HG03175 (cell line): ENCODE measurements around the gene TNFRSF1B.
A peak's percentile ranks its signal among the peaks of the same experiment; 100 is the strongest.

Source experiments
- ATAC-seq: cut with Tn5 transposase; IDR thresholded peaks from one replicate; pipeline ENCODE4 v1.9.1; 2021; ENCODE audit warnings: mild to moderate bottlenecking, moderate library complexity; ENCODE audit not compliant: unreplicated experiment

The TNFRSF1B gene

GRCh38 chr1:12166834-12167492 lies at the start of gene TNFRSF1B:
TNFRSF1B (plus strand) TSS chr1:12166991; CDS start chr1:12167092, 101 bp downstream.
- ATAC-seq: peak; percentile 49

- no peak for ATAC-seq
These were observed 45.4 kb upstream of the TNFRSF1B start for GRCh38 chr1:12121212-12122003.

DNA sequence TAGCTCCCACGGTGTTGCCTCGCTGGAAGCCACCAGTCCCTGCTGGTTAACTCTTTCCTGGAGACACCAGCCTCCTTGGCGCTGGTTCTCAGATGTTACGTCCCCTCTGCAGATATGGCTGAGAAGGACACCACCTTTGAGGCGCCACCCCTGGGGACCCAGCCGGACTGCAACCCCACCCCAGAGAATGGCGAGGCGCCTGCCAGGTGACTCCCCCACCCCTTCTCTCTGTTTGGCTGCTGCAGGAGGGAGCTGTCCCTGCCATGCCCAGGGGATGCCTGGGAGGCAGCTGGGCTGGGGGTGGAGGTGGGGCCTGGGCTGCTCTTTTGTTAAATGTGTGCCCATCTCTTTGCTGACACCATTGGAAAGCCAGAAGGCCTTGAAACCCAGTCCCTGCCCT lies 43.6 kb upstream of the TNFRSF1B start:
- ATAC-seq: no peak

DNA sequence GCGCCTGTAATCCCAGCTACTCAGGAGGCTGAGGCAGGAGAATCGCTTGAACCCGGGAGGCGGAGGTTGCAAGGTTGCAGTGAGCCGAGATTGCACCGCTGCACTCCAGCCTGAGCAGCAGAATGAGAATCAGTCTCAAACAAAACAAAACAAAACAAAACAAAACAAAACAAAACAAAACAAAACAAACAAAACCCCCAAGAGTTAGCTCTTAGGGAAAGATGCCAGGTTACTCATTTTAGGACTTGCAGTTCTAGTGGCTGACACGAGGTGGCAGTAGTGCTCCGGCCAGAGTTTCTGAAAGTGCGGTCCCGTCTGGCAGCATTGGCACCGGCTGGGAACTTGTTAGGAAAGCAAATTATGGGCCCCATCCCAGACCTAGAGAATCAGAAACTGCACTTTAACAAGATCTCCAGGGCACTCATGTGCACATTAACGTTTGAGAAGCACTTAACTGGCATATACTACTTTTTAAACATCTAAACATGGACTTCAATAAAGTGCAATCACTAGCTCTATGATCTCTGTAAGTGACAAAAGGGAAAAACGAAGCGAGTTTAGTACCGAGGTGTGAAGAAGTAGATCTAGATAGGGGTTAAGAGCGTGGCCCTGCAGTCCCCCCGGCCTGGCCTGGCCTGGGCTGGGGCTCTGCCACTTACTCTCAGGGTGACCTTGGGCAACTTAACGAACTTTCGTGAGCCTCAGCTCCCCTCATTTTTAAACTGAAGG lies 41.9 kb upstream of the TNFRSF1B start:
- no peak for ATAC-seq

DNA sequence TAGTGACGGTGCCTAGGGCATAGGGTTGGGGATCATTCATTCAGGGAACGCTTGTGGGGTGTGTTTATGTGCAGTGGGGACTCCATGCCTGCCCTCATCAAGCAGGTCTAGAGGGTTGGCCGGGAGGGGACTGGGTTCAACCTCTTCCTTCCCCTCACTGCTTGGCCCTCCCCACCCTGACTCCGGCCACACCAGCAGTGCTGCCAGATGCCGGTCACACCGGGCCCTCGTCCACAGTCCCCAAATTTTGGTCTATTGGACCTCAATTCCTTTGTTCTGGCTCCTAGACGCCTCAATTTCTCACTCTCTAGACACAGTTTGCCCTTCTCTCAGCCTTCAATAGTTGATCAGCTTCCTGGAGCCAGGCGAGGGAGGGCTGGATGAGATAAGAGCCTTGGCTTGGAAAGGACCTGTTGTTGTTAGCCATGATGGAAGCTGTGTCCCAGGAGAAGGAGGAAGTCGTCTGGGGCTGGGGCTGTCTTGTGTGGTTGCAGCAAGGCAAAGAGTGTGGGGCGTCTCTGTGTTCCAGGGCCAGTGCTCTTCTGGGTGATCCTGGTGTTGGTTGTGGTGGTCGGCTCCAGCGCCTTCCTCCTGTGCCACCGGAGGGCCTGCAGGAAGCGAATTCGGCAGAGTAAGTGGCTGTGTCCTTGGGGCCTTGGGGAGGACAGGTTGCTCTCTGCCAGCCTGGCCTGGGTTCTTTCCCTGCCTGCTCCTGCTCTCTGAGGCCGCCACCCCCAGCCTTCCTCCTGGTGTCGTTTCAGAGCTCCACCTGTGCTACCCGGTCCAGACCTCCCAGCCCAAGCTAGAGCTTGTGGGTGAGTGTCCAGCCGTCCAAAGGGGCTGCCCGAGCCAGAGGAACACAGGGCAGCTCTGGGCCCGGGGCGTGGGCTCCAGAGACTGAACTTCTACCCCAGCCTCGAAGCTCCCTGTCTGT lies 41.1 kb upstream of the TNFRSF1B start:
- no peak for ATAC-seq

GRCh38 chr1:12126781-12127180 lies 40.0 kb upstream of the TNFRSF1B start:
- ATAC-seq: no peak

DNA sequence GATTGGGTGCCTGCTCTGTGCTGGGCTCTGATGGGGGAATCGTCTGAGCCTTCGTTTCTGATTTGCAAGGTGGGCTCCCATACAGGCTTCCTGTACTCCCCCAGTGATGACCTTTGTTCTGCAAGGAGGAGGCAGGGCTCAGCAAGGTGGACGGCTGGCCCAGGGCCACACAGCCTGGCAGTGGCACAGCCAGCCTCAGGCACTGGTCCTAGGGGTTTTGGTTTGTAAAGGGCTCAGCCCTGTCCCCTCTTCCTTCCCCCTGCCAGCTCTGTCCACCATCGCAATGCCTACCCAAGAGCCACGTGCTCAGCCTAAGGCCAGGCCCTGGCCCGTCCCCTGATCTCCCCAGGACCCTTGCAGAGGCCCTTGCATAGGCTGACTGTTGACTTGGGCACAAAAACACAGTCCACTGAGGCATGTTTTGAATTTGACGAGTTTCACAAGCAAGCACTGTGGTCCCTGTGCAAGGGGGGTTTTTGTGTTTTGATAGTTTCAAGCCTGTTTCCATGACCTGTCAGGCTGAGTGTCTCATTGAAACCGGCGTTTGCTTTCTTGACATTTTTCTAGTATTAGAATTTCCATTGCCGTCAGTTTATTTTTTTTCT lies 39.5 kb upstream of the TNFRSF1B start:
- ATAC-seq: no peak

DNA sequence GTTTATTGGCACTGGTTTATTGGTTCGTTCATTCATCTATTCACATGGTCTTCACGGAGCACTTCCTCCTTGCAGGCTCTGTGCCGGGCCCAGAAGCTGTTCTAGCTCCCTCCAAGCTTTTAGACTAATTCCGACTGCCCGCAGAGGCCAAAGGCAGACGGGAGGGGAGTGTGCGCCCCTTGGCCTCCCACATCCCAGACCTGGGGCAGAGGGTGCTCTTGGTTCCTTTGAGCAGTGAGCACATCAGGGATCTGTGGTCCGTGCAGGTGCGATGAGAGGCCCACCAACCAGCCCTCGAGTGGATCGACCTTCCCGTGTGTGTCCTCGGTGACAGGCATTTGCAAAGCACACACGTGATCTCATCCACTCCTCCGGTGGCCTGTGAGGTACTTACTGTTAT lies 38.7 kb upstream of the TNFRSF1B start:
- no peak for ATAC-seq

- ATAC-seq: no peak
These were observed 37.2 kb upstream of the TNFRSF1B start for GRCh38 chr1:12129624-12130023.

GRCh38 chr1:12130466-12131130 lies 36.2 kb upstream of the TNFRSF1B start:
- no peak for ATAC-seq

GRCh38 chr1:12132078-12132477 lies 34.7 kb upstream of the TNFRSF1B start:
- ATAC-seq: no peak

DNA sequence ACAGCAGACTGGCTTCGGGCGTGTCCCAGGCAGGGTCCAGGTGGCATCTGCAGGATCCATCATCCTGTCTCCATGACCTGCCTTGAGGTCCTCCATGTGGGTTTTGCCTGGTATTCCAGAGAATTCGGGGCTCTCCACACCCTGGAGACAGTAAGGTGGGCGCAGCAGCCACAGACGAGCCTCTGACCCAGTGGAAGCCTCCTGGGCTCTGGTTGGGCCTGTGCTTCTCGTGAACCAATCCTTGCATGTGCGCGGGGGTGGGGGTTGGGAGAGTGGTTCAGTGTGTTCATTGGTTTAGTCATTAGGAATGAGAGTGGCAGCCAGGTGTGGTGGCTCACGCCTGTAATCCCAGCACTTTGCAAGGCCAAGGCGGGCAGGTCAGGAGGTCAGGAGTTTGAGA lies 32.1 kb upstream of the TNFRSF1B start:
- ATAC-seq: no peak

DNA sequence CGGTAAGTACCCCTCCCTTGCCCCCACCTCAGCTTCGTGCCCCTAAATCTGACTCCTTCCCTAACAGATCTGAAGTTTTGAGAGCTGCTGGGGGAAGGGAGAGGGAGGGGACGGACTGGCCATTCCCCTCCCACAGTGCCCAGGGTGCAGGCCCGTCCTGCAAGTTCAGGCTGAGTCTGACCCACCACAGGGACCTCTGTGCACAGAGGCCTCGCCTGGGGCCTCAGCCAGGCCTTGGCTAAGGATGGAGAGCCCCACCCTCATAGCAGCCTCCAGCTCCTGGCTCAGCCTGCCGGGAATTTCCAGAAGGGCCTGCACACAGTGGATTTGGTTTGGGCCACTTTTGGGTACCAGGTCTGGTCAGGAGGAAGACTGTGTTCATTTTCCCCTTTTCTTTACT lies 31.2 kb upstream of the TNFRSF1B start:
- ATAC-seq: no peak

DNA sequence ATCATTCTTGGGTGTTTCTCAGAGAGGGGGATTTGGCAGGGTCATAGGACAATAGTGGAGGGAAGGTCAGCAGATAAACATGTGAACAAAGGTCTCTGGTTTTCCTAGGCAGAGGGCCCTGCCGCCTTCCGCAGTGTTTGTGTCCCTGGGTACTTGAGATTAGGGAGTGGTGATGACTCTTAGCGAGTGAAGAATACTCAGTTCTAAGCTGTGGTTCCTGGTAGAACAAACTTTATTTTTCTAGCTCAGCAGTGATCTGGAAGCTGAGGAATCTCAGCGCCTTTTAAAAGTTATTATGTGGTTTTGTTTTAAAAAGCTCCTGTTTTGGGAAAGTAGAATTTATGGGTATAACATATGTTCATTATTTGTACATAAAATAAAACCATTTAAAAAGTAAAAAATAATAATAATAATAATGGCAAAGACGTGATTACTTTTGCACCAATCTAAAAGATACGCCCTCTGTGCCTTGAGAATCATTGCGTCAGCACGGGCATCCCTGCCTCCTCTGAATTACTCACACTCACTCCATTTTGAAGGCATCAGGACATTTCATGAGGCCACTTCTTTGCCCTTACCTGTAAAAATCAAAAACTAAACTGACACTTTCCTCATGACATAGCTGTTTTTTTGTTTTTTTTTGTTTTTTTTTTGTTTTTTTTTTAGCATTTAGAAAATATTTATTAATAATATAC lies 29.7 kb upstream of the TNFRSF1B start:
- ATAC-seq: no peak

DNA sequence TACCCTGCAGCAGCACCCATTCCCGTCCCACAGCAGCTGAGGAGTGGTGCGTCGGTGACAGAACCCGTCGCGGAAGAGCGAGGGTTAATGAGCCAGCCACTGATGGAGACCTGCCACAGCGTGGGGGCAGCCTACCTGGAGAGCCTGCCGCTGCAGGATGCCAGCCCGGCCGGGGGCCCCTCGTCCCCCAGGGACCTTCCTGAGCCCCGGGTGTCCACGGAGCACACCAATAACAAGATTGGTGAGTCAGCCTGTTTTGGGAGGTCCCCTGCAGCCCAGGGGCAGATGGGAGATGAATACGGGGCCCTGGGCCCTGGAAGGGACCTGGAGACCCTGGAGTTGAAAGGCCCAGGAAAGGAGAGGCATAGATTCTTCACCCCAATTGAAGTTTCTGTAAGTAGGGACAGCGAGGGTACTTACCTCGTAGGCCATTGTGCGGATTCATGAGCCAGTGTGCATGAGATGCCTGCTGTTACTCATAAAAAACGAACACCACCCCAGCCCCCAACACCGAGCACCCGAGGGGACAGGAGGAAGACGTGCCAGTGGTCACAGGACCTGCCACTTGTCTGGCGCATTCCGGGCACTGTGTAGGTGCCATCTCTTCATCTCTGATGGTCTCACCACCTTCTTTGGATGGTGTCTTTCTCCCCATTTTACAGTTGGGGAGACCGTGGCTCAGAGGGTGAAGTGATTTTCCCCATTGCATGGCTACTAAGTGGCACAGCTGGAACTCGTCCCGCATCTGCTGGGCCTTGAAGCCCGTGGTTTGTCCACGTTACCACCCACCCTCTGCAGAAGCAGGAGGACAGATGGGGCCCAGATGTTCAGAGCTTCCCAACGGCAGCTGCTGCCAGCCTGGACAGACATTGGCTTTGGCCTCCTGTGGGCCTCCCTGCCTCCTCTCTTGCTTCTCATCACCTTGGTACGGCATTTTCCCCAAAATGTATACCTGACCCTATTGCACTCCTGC lies 28.3 kb upstream of the TNFRSF1B start:
- no peak for ATAC-seq

DNA sequence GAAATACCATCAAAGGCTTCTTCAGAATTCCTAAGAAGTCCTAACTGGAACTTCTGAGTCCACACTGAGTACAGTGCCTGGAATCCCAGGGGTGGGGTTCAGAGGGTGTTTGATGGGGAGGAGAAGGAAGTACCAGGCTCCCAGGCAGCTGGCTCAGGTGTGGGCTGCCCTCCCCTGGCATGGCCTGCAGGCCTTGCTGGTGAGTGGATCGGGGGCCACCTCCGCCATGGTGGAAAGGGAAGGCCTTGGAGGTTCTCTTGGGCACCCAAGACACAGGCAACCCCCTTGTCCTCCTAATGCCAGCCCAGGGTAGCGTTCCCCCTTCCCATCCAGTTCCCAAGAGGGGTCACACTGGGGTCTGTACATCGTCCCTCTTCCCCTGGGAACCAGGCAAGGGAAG lies 26.8 kb upstream of the TNFRSF1B start:
- no peak for ATAC-seq

GRCh38 chr1:12140515-12141162 lies 26.2 kb upstream of the TNFRSF1B start:
- ATAC-seq: no peak
